HG02840 (cell line): ENCODE measurements around the gene SLC38A8.

Experiments used
- ATAC-seq: cut with Tn5 transposase; IDR thresholded peaks from one replicate; pipeline ENCODE4 v1.9.1; 2021; ENCODE audit warnings: mild to moderate bottlenecking, moderate library complexity, moderate number of reproducible peaks; ENCODE audit not compliant: unreplicated experiment, low FRiP score

SLC38A8 gene

DNA sequence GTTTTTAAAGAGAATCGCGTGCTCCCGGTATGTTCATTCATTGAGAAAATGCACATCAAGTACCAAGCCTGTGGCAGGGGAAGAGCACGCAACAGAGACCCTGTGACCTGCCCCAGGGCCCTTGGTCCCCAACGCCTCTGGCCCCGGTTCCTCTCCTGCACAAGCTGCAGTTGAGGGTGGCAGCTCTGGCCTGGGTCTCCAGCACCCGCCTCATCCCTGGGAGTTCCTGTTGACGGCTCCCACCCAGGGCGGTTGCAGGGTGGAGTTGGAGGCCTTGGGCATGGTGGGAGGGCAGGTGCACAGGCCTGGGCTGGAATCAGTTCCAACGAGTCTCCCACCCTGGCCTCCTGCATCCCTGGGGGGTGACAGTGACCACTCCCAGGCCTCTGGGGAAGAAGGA is 69.5 kb downstream of the SLC38A8 start:
- ATAC-seq, result no peak

- ATAC-seq, result no peak
Measured at GRCh38 chr16:83972256-83973008, 70.2 kb downstream of the SLC38A8 start.

DNA sequence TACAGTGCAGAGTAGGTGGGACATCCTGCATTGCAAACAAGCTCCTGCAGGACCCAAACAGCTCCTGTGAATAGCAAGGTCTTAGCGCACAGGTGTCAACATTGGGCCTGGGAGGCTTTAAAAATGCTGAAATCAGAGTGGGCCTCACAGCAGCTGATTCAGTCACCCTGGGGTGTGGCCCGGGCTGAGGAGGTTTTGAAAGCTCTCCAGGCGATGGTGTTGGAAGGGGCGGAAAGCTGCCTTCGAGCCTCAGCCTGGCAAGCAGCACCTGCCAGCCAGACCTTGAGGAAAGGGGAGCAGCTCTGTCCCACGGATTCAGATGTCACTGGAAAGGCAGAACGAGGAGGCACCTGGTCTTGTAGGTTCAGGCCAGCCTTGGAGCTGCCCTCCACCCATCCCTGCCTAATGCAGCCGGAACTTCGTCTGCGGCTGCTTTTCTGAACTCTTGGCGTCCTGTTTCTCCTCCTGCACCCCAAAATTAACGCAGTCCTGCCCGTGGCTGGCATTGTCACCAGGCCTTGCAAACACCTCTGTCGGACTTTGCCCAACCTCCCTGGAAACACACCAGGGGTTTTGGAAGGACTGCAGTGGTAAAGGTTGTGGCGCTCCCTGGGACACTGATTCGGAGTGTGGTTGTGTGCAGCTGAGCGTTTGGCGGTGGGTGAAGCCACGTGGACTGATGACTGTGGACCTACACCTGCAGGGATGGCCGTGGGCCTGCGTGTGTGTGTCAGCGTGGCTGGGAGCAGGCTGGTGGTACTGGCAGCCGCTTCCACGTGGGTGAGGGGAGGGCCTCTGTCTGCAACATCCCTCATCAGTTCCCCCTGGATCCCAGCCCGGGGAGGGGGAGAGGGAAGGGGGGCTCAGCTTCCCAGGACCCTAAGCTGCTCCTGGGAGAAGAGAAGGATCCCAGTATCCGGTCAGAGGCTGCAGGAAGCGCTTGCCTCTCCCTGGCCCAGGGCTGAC is 71.1 kb downstream of the SLC38A8 start:
- ATAC-seq, result no peak

DNA sequence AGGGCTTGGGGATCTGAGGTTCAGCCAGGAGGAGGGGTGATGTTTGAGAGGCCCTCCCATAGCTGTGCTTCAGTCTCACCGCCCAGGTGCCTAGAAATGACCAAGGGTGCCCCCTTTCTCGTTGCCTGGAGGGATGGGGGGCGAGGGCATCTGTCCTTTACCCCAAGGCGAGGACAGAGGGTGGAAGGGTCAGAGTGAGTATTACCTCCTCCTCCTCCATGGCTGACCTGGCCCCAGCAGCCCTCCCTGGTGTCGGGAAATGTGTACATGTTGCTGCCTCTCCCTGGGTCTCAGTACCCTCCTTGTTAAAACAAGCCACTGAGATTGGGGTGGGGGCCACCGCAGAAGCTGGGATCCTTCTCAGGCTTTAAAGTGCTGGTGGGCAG is 72.2 kb downstream of the SLC38A8 start:
- no peak for ATAC-seq

- ATAC-seq, result no peak
Measured at GRCh38 chr16:83969771-83970429, 72.7 kb downstream of the SLC38A8 start.

DNA sequence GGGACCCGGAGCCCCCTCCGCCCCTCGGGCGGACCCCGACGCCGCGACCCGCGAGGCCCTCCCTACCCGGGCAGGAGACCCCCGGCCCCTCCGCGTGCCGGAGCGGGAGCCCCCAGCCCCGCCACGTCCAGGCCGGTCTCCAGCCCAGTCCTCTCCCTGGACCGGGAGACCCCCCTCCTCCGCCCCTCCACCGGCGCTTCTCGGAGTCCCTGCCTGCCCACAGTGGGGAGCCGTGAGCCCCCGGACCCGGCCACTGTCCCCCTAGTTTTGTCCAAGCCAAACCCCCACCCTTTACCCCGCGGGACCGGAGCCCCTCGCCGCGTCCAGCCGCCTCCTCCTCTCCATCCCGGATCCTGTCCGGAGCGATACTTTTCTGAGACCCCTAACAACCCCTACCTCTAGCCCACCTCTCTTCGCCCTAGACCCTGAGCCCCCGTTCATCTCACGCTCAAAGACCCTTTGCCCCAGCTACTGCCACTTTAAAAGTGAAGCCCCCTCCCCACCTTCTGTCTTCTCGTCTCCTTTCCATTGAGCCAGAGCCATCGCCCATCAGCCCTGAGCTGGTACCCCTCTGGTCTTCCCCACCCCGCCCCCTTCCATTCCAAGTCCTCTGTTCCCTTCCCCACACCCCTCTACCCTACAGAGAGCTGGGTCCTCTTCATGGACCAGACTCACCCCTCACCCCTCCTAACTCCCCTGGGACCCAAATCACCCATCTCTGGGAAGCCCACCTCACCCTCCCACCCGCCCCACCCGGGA is 73.5 kb downstream of the SLC38A8 start:
- no peak for ATAC-seq

DNA sequence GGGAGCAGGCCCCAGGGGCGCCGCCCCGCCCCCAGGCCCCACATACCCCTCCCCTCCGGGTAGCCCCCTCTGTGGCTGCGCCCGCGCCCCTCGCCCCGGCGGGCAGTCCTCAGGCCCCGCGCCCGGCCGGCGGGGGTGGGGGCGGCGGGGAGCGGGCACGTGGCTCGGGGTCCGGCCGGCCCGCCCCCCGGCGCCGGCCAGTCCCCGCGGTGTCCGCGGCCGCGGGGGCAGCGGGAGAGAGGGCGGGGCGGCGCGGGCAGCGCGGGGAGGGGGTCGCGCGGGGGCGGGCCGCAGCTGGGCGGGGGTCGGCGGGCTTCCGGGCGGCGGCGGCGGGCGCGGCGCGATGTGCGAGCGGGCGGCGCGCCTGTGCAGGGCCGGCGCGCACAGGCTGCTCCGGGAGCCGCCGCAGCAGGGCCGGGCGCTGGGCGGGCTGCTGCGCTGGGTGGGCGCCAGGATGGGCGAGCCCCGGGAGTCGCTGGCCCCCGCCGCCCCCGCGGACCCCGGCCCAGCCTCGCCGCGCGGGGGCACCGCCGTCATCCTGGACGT is 74.2 kb downstream of the SLC38A8 start:
- ATAC-seq, result no peak

DNA sequence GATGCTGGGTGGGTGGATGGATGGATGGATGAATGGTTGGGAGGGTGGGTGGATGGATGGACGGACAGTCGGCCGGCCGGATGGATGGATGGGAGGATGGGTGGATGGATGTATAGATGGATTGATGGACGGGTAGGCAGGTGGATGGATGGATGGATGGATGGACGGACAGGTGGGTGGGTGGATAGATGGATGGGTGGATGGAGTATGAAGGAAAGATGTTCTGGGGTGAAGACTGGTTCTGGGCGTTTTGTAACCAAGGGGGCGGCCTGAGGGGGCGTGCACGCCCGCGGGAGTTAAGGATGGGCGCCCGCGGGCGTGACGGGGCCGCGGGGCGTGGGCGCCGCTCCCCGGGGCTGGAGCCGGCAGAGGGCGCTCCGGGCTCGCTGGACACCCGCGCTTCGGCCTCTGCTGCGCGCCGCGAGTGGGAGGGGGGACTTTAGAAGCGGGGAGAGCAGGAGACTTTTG is 74.7 kb downstream of the SLC38A8 start, which contains the start of gene NECAB2:
TSS of gene NECAB2 (plus strand) at position 407 of the 468 bp plus-strand sequence. CDS start 405 bp downstream, outside the sequence.
- no peak for ATAC-seq

DNA sequence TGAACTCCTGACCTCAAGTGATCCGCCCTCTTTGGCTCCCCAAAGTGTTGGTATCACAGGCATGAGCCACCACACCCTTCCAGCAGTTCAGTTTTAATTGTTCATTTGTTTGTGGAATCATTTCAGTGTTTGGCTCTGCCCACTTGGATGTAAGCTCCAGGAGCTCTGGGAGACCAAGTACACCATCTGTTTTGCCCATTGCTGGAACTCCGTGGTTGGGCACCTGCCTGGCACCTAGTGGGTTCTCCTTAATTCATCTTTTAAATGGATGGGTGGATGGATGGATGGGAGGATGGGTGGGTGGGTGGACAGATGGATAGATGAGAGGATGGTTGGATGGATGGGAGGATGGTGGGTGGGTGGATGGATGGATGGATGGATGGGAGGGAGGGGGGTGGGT is 75.5 kb downstream of the SLC38A8 start:
- no peak for ATAC-seq

- ATAC-seq, result no peak
Measured at GRCh38 chr16:83966153-83966696, 76.4 kb downstream of the SLC38A8 start.

GRCh38 chr16:83965444-83966152 is 77.0 kb downstream of the SLC38A8 start:
- ATAC-seq, result no peak

- no peak for ATAC-seq
Measured at GRCh38 chr16:83964684-83965443, 77.7 kb downstream of the SLC38A8 start.

- ATAC-seq, result no peak
Measured at GRCh38 chr16:83963277-83964119, 79.1 kb downstream of the SLC38A8 start.

GRCh38 chr16:83961591-83961990 is 81.0 kb downstream of the SLC38A8 start:
- ATAC-seq, result no peak

DNA sequence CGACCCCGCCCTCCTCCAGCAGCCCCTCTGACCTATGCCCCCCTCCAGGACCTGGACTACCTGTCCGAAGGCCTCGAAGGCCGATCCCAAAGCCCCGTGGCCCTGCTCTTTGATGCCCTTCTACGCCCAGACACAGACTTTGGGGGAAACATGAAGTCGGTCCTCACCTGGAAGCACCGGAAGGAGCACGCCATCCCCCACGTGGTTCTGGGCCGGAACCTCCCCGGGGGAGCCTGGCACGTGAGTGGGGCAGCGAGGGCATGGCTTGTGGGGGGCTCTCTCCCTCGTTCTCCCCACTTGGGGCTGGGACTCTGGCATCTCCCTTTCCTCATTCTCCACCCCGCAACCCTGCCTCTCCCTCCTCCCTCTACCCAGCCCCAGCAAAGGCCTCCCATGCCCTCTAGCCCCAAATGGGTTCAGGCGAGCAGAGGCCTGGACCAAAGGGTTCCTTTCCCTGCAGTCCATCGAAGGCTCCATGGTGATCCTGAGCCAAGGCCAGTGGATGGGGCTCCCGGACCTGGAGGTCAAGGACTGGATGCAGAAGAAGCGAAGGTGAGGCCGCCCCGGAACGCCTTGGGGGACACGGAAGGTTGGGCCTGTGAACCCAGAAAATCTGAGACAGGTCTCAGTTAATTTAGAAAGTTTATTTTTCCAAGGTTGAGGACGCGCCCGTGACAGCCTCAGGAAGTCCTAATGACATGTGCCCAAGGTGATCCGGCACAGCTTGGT is 81.9 kb downstream of the SLC38A8 start:
- no peak for ATAC-seq
